DMS79 treated with DMSO at 0.1 percent for 48 hours (cell line): Measurements from ENCODE around the gene IQCE.
"Not testable (repeated sequence)": the region's sequence is repeated elsewhere in the genome, so short reads cannot be mapped to it uniquely, and the experiment has no call there.

Experiments
- DNase-seq: peaks from one replicate; lab custom pipeline; 2025; lab: John Stamatoyannopoulos, UW

Gene IQCE

GRCh38 chr7:2533566-2533965 is 25.2 kb upstream of the IQCE start:
- not testable (repeated sequence) for DNase-seq

- not testable (repeated sequence) for DNase-seq
Observed at GRCh38 chr7:2534214-2534613, 24.6 kb upstream of the IQCE start.

GRCh38 chr7:2535872-2536627 is 22.7 kb upstream of the IQCE start:
- not testable (repeated sequence) for DNase-seq

- DNase-seq, result no peak
Observed at GRCh38 chr7:2537981-2538851, 20.6 kb upstream of the IQCE start.

- DNase-seq, result no peak
Observed at GRCh38 chr7:2539031-2539911, 19.5 kb upstream of the IQCE start.

- DNase-seq, result no peak
Observed at GRCh38 chr7:2540133-2540532, 18.6 kb upstream of the IQCE start.

GRCh38 chr7:2540641-2541051 is 18.1 kb upstream of the IQCE start:
- DNase-seq, result no peak

GRCh38 chr7:2541291-2542010 is 17.3 kb upstream of the IQCE start:
- no peak for DNase-seq

GRCh38 chr7:2542011-2542915 is 16.5 kb upstream of the IQCE start:
- no peak for DNase-seq

GRCh38 chr7:2542916-2543871 is 15.6 kb upstream of the IQCE start:
- DNase-seq, result no peak

- no peak for DNase-seq
Observed at GRCh38 chr7:2544541-2545188, 14.1 kb upstream of the IQCE start.

- DNase-seq, result no peak
Observed at GRCh38 chr7:2545746-2546425, 12.9 kb upstream of the IQCE start.

- no peak for DNase-seq
Observed at GRCh38 chr7:2546776-2547586, 11.8 kb upstream of the IQCE start.

- no peak for DNase-seq
Observed at GRCh38 chr7:2551418-2551817, 7.4 kb upstream of the IQCE start.

GRCh38 chr7:2553108-2553507 is 5.7 kb upstream of the IQCE start:
- DNase-seq, result no peak

GRCh38 chr7:2553831-2554581 is 4.8 kb upstream of the IQCE start:
- DNase-seq, result no peak
